Neutrophil (primary cell): ENCODE results near the gene CHST13.

Experiments
- H3K27ac ChIP-seq: fragments of 200-600 bp; sonication (generic); 2 replicates; pipeline ENCODE4 v1.5.1; 2016; ENCODE audit warnings: mild to moderate bottlenecking, moderate library complexity
- H3K27me3 ChIP-seq: fragments of 200-600 bp; sonication (generic); 2 replicates; pipeline ENCODE4 v1.6.0; 2016; ENCODE audit warnings: mild to moderate bottlenecking
- H3K36me3 ChIP-seq: fragments of 200-600 bp; sonication (generic); 2 replicates; pipeline ENCODE4 v1.5.1; 2017
- H3K4me1 ChIP-seq, 2 experiments: fragments of 200-600 bp in 1 of 2; sonication (generic) in 1 of 2; 1 replicate in 1 of 2; 2 replicates in 1 of 2; pipeline versions ENCODE4 v1.5.1 to v1.6.1; 2013 to 2016; ENCODE audit warnings: low read depth in 1 of 2, low read length in 1 of 2, mild to moderate bottlenecking in 1 of 2, moderate library complexity in 1 of 2; ENCODE audit not compliant: control insufficient read depth in 1 of 2, insufficient read depth in 1 of 2
- H3K4me3 ChIP-seq, 2 experiments: fragments of 200-600 bp in 1 of 2; sonication (generic) in 1 of 2; 1 replicate in 1 of 2; 2 replicates in 1 of 2; pipeline ENCODE4 v1.5.1; 2013 to 2016; ENCODE audit warnings: low read depth in 1 of 2, low read length in 1 of 2, mild to moderate bottlenecking in 1 of 2, moderate library complexity in 1 of 2
- H3K9me3 ChIP-seq: fragments of 200-600 bp; sonication (generic); 2 replicates; pipeline ENCODE4 v1.5.1; 2016
- TF ChIP-seq, protein P1 (sequence below): fragments of 200-600 bp; sonication (generic); IDR thresholded peaks from 2 replicates; pipeline ENCODE4 v1.5.1; 2016; ENCODE audit warnings: antibody characterized with exemption

CHST13 gene

DNA sequence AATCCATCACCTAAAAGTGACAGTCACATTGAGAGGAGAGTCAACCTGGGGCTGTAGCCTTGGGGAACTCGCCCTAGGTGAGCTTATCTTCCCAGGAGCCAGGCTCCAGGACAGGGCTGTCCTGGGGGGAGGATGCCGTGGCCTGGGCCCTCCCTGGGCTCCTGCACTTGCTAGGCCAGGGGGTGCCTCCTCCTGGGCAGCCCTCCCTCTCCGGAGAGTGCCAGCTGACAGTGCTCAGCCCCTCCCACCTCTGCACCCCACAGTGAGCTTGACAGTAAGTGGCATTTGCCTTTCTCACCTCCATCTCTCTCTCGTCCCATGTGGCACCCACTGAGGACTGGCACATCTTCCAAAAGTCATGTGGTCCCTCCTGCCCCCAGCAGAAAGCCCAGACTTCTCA is 25.5 kb upstream of the CHST13 start:
- Histone ChIP-seq H3K27ac (no peak overlapping the region), H3K4me1 (peaks cover 14 to 19% of the 10 kb centered on the region in 2 experiments), H3K9me3 (no peaks in the 10 kb centered on the region), H3K4me3 (no peak overlapping the region), H3K36me3 (no peaks in the 10 kb centered on the region), H3K27me3 (no peaks in the 10 kb centered on the region)
- TF ChIP-seq, protein P1, sequence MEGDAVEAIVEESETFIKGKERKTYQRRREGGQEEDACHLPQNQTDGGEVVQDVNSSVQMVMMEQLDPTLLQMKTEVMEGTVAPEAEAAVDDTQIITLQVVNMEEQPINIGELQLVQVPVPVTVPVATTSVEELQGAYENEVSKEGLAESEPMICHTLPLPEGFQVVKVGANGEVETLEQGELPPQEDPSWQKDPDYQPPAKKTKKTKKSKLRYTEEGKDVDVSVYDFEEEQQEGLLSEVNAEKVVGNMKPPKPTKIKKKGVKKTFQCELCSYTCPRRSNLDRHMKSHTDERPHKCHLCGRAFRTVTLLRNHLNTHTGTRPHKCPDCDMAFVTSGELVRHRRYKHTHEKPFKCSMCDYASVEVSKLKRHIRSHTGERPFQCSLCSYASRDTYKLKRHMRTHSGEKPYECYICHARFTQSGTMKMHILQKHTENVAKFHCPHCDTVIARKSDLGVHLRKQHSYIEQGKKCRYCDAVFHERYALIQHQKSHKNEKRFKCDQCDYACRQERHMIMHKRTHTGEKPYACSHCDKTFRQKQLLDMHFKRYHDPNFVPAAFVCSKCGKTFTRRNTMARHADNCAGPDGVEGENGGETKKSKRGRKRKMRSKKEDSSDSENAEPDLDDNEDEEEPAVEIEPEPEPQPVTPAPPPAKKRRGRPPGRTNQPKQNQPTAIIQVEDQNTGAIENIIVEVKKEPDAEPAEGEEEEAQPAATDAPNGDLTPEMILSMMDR = no peak

DNA sequence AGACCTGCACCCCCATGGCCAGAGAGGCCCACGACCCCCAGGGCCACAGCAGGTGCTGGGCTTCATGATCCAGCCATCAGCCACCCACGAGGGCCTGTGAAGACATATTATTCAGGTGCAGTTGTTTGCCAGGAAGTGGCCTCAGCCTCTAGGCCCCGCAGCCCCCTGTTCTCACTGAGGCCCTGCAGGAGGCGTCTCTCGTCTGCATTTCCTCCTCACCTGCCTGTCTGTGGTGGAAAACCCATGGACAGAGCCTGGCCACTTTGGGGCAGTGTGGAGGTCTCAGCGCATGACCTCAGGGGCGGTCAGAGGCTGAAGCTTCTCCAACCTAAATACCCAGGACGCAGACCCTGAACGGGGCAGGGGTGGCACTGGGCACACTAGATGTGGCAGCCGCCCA is 25.0 kb upstream of the CHST13 start:
- peaks cover 14 to 19% of the 10 kb centered on the region in 2 experiments for H3K4me1 ChIP-seq
- H3K27me3 ChIP-seq = no peaks in the 10 kb centered on the region
- H3K4me3 ChIP-seq = no peak overlapping the region
- H3K9me3 ChIP-seq = no peaks in the 10 kb centered on the region
- TF ChIP-seq, protein P1 = no peak
- H3K36me3 ChIP-seq = no peaks in the 10 kb centered on the region
- no peak overlapping the region for H3K27ac ChIP-seq

DNA sequence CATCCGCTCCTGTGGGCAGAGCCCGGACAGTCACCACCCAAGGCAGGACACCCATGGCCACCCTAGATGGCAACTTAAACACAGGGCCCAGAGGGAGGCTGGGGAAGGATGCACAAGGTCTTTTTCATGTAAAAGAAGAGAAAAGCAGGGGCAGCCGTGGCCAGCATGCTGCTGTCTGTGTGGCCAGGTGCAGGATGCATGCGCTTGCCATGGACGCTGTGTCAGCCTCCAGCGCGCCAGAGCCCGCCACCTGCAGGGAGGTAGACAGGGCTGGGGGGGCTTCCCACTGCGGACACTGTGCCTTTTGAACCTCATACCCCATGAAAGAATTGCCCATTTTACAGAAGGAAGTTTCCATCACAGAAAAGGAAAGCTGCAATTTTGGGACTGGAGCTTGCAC is 24.6 kb upstream of the CHST13 start:
- Histone ChIP-seq H3K9me3 (no peaks in the 10 kb centered on the region), H3K27ac (no peak overlapping the region), H3K27me3 (no peaks in the 10 kb centered on the region), H3K4me1 (peaks cover 14 to 19% of the 10 kb centered on the region in 2 experiments), H3K36me3 (no peaks in the 10 kb centered on the region), H3K4me3 (no peak overlapping the region)
- TF ChIP-seq, protein P1 = no peak

DNA sequence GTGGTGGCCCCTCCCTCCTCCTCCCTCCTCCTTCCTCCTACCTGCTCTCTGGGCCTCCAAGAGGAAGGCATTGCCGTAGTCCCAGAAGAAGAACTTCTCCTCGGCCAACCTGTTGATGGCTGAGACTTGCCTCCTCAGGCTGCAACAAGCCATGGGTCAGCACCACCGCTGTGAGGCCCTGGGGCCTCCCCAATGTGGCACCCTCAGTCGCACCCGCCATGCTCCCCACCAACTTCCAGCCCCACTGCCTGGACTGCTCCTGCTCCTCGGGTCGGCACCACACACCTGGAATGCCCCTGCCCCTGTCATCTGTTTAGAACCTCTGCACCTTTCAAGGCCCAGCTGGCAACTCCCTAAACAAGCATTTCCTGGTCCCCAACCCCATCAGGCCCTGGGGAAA is 23.9 kb upstream of the CHST13 start:
- H3K36me3 ChIP-seq = no peaks in the 10 kb centered on the region
- peaks cover 14 to 19% of the 10 kb centered on the region in 2 experiments for H3K4me1 ChIP-seq
- no peaks in the 10 kb centered on the region for H3K27me3 ChIP-seq
- no peaks in the 10 kb centered on the region for H3K9me3 ChIP-seq
- no peak overlapping the region for H3K4me3 ChIP-seq
- H3K27ac ChIP-seq = no peak overlapping the region
- TF ChIP-seq, protein P1 = no peak

DNA sequence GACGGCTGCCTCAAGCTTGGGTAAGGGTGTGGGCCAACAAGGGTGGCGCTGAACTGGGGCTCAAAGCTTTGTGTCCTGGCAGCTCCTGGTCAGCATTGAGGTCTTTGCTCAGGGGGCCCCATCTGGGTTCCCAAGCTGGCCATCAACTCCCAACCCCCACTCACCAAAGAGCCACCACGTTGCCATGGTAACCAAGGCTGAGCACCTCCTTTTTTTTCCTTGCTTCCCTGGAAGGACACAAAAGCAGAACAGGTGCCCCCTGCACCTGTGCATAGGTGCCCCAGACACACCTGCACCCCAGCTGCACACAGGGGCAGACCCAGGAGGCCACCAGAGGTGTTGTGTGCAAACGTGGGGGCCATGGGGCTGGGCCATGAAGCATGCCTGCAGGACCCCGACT is 22.9 kb upstream of the CHST13 start:
- H3K27me3 ChIP-seq = no peaks in the 10 kb centered on the region
- H3K4me1 ChIP-seq = peaks cover 14 to 19% of the 10 kb centered on the region in 2 experiments
- H3K4me3 ChIP-seq = no peak overlapping the region
- no peak overlapping the region for H3K27ac ChIP-seq
- no peaks in the 10 kb centered on the region for H3K9me3 ChIP-seq
- H3K36me3 ChIP-seq = no peaks in the 10 kb centered on the region
- TF ChIP-seq, protein P1 = no peak

DNA sequence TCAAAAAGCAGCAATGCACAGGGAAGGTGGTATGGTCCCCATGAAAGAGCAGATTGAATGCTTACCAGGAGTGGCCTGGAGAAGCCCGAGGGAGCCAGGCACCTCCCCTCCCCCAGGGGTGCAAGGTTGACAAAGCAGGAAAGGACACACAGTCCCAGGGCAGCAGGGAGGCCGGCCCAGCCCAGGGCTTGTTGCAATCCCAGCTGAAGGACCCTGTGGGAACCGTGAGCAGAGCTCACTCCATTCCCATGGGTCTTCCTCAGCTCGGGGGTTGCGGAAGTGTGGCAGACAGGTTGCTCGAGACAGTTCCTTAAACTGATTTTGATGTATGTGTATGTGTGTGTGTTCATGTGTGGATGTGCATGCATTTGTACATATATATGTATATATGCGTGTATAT is 22.2 kb upstream of the CHST13 start:
- no peaks in the 10 kb centered on the region for H3K27me3 ChIP-seq
- H3K27ac ChIP-seq = no peak overlapping the region
- H3K9me3 ChIP-seq = no peaks in the 10 kb centered on the region
- H3K36me3 ChIP-seq = no peaks in the 10 kb centered on the region
- peaks cover 12 to 14% of the 10 kb centered on the region in 2 experiments for H3K4me1 ChIP-seq
- TF ChIP-seq, protein P1 = no peak
- no peak overlapping the region for H3K4me3 ChIP-seq
